ENCODE data around the gene BNC2.

BNC2 gene

GRCh38 chr9:16368237-16369087 lies 502.0 kb downstream of the BNC2 start:
- no peak for DNase-seq (ENCODE audit: low read depth in 3 of 3)

- no peak for DNase-seq (ENCODE audit: low read depth in 3 of 3)
These were observed 502.8 kb downstream of the BNC2 start for GRCh38 chr9:16367605-16368231.

DNA sequence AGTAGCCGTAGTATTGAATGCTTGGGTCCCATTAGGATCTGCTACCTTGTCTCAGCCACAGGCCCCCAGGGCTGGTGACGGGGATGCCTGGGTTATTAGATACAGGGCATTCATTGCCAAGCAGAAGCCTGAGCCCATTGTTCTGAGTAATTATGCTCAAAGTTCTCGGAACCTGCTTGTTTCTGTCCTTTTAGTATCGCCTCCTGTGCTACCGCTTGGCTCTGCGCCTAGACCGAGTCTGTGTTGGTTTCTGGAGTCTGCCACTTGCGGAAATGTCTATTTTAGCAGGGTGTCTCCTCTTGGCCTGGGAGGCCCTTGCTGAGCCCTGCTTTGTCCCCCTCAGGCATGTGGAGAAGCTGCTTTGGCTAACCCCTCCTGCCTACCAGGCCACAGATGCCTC lies 506.1 kb downstream of the BNC2 start:
- no peak for DNase-seq (ENCODE audit: low read depth in 3 of 3)

- no peak for DNase-seq (ENCODE audit: low read depth in 3 of 3)
These were observed 506.6 kb downstream of the BNC2 start for GRCh38 chr9:16363916-16364315.

DNA sequence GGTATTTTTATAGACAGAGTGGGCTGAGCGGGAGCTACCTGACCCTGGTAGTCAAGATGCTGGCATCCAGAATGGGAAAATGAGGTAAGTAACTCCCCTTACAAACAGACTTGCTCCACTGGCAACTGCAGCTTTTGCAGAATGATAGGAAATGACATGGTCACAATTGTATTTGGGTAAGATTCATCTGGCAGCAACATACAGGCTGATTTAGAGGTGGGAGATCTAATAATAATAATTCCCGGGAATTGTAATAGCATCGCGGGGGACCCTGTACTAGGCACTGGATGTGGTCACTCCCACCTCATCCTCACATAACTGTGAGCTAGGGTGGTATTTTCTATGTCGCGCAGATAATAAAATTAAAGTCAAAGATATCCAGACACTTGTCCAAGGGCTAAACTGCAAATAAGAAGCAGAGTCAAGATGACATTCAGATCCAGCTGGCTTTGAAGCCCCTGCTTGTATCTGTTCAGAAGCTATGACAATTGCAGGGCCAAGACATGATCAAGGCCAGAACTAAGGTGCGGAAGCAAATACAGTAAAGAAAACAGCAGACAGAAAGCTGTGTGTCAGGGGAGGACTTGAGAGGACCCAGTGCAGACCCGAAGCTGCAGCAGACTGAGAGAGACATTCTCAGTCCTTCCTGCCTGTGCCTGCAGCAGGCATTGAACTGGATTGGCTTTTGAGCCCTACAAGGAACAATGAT lies 507.2 kb downstream of the BNC2 start:
- DNase-seq (ENCODE audit: low read depth in 3 of 3): no peak

DNA sequence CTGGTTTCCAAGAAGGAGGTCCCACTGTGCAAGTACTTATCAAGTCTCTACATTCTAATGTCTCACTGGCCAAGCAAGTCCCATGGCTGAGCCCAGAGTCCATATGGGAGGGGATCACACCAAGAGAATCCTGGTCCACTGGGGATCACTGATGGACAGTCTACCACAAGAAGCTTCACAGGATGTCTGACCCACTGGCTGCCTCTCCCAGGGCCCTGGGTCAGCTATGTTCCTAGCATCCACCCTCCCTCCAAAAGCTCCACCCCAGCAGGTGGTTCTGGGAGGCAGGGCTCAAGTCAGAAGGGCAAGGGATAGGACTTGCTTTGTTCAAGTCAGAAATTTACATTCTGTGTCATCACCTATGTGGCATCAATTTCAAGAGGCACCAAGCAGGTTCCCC lies 508.5 kb downstream of the BNC2 start:
- no peak for DNase-seq (ENCODE audit: low read depth in 3 of 3)

- DNase-seq (ENCODE audit: low read depth in 3 of 3): no peak
These were observed 509.4 kb downstream of the BNC2 start for GRCh38 chr9:16361118-16361517.

DNA sequence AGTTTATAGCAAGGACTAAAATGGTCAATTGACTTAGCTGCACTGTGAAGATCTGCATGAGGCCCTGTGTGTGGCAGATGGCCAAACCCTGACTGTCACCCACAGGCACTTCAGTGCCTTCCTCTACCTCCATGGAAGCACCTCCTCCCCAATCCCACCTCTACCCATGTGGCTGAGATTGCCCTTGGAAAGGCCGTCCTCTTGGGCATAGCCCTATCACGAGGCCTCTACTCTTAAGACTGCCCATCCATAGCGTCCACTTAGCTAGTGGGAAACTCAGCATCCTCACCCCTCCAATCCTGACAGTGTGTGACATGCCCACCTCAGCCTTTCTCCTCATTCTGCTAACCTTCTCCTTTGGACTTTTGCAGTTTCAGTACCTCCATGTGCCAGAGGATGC lies 510.2 kb downstream of the BNC2 start:
- DNase-seq (ENCODE audit: low read depth in 3 of 3): no peak
